ENCODE measurements around the gene FAM161B. TPM values are rescaled to one million over a fixed set of nuclear protein-coding genes. Genes with fewer than 3 reads are reported as not detected.
A peak's percentile ranks its signal among the peaks of the same experiment; 100 is the strongest.

The FAM161B gene
- total and polyA plus RNA-seq, 2 of the 13 experiments (the other 11 are each of a cell fraction or from before 2014, with no cell fraction given): 1.6 to 2.0 TPM

DNA sequence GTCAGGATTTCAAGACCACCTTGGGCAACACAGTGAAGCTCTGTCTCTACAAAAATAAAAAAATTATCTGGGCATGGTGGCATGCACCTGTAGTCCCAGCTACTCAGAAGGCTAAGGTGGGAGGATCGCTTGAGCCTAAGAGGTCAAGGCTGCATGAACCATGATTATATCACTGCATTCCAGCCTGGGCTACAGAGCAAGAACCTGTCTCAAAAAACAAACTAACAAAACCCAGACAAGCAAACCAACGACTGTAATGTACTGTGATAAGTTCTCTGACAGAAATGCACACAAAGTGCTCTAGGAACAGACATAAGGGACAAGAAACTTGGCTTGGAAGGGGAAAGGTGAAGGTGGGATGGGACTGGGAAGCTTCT is 46.8 kb upstream of the FAM161B start (continued):
- TF ChIP-seq ETS1 (CRISPR knock-in tag; IDR thresholded peaks at IDR 0.05): no peak
- no peak for TF ChIP-seq ZNF510 (CRISPR knock-in tag; IDR thresholded peaks at IDR 0.05; ENCODE audit: low read depth)
- no peak for TF ChIP-seq ZNF564 (CRISPR knock-in tag; IDR thresholded peaks at IDR 0.05)
- peak; percentile 54; the same call in 1 of the 2 replicates for TF ChIP-seq NFIC (IDR thresholded peaks at IDR 0.05; ENCODE audit: low read length)
- no peak for TF ChIP-seq ZNF766 (CRISPR knock-in tag; IDR thresholded peaks at IDR 0.05; ENCODE audit: borderline replicate concordance)
- no peak for TF ChIP-seq ZNF552 (CRISPR knock-in tag; IDR thresholded peaks at IDR 0.05; ENCODE audit: borderline replicate concordance)
- TF ChIP-seq ZNF382 (CRISPR knock-in tag; IDR thresholded peaks at IDR 0.05; ENCODE audit: borderline replicate concordance): no peak
- no peak for TF ChIP-seq NFIB (CRISPR knock-in tag; IDR thresholded peaks at IDR 0.05; ENCODE audit: borderline replicate concordance)
- TF ChIP-seq MYNN (CRISPR knock-in tag; IDR thresholded peaks at IDR 0.05; ENCODE audit: low read depth): no peak
- TF ChIP-seq ZKSCAN8 (CRISPR knock-in tag; IDR thresholded peaks at IDR 0.05; ENCODE audit: borderline replicate concordance): no peak; the same call in 1 of the 2 replicates
- TF ChIP-seq ZBTB14 (CRISPR knock-in tag; IDR thresholded peaks at IDR 0.05): no peak
- TF ChIP-seq TCF12 (IDR thresholded peaks at IDR 0.05): no peak
- TF ChIP-seq TCF12 (CRISPR knock-in tag; IDR thresholded peaks at IDR 0.05): no peak
- TF ChIP-seq POLR2A (IDR thresholded peaks at IDR 0.05; ENCODE audit: insufficient read depth in 1 of 2, low read depth in 2 of 2, low read length in 2 of 2): no peak
- TF ChIP-seq ZNF567 (CRISPR knock-in tag; IDR thresholded peaks at IDR 0.05; ENCODE audit: borderline replicate concordance): no peak
- peak; percentile 94 for TF ChIP-seq BCL6 (CRISPR knock-in tag; IDR thresholded peaks at IDR 0.05)
- no peak for TF ChIP-seq ZNF780A (CRISPR knock-in tag; IDR thresholded peaks at IDR 0.05)
- no peak; the same call in 1 of the 2 replicates for TF ChIP-seq MLX (CRISPR knock-in tag; IDR thresholded peaks at IDR 0.05)
- peak; percentile 59; the same call in 1 of the 2 replicates for TF ChIP-seq HDAC1 (CRISPR knock-in tag; IDR thresholded peaks at IDR 0.05)
- TF ChIP-seq, protein P1, sequence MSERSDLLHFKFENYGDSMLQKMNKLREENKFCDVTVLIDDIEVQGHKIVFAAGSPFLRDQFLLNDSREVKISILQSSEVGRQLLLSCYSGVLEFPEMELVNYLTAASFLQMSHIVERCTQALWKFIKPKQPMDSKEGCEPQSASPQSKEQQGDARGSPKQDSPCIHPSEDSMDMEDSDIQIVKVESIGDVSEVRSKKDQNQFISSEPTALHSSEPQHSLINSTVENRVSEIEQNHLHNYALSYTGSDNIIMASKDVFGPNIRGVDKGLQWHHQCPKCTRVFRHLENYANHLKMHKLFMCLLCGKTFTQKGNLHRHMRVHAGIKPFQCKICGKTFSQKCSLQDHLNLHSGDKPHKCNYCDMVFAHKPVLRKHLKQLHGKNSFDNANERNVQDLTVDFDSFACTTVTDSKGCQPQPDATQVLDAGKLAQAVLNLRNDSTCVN (CRISPR knock-in tag; IDR thresholded peaks at IDR 0.05; ENCODE audit: borderline replicate concordance): 0 out of 2 replicates have a peak, but pooled peaks have one; percentile 40
- no peak for TF ChIP-seq HCFC1 (IDR thresholded peaks at IDR 0.05; ENCODE audit: low read depth, low read length)
- TF ChIP-seq ATF1 (CRISPR knock-in tag; IDR thresholded peaks at IDR 0.05): 0 out of 2 replicates have a peak, but pooled peaks have one; percentile 4
- no peak for TF ChIP-seq ZNF354B (CRISPR knock-in tag; IDR thresholded peaks at IDR 0.05)
- TF ChIP-seq MXI1 (IDR thresholded peaks at IDR 0.05; ENCODE audit: borderline replicate concordance, low read depth, low read length): no peak
- peak; percentile 79; the same call in 1 of the 2 replicates for TF ChIP-seq RXRA (CRISPR knock-in tag; IDR thresholded peaks at IDR 0.05)
- no peak for TF ChIP-seq ZNF562 (CRISPR knock-in tag; IDR thresholded peaks at IDR 0.05; ENCODE audit: borderline replicate concordance)
- TF ChIP-seq HOXD1 (CRISPR knock-in tag; IDR thresholded peaks at IDR 0.05): no peak; the same call in 1 of the 2 replicates
- TF ChIP-seq KLF9 (CRISPR knock-in tag; IDR thresholded peaks at IDR 0.05; ENCODE audit: low read depth): no peak
- TF ChIP-seq, protein P2, sequence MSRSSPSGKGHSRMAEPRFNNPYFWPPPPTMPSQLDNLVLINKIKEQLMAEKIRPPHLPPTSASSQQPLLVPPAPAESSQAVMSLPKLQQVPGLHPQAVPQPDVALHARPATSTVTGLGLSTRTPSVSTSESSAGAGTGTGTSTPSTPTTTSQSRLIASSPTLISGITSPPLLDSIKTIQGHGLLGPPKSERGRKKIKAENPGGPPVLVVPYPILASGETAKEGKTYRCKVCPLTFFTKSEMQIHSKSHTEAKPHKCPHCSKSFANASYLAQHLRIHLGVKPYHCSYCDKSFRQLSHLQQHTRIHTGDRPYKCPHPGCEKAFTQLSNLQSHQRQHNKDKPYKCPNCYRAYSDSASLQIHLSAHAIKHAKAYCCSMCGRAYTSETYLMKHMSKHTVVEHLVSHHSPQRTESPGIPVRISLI (CRISPR knock-in tag; IDR thresholded peaks at IDR 0.05; ENCODE audit: borderline replicate concordance): peak; percentile 69; the same call in 1 of the 2 replicates

Data from HepG2 (cell line).